Measurements from ENCODE around the gene SLC29A4. TPM values are rescaled to one million over a fixed set of nuclear protein-coding genes. Genes with fewer than 3 reads are reported as not detected.
"Not testable (repeated sequence)": the region's sequence is repeated elsewhere in the genome, so short reads cannot be mapped to it uniquely, and the experiment has no call there.

SLC29A4 gene
- total RNA-seq, 2 donors from 2014 or later = 4.6 to 20.7 TPM

- DNase-seq = no peak
- H3K9me3 ChIP-seq = no peaks in the 10 kb centered on the region
Observed at GRCh38 chr7:5289355-5289754, 6.6 kb downstream of the SLC29A4 start.

DNA sequence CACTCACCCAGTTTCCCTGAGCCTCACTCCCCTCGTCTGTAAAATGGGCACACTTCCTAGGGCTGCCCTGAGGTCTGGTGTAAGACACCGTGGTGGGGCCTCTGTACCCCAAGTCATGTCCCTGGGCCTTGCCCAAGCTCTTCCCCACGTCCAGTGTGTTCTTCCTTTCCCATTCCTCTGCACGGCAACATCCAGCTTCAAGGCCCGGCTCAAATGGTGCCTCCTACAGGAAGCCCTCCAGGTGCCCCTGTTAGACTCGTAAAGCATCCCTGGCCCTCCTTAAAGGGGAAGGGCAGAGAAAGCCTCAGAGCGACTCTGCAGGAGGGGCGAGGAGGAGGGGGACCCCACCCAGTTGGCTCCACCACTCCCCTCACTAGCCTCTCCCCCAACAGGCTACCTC lies 8.6 kb downstream of the SLC29A4 start:
- Histone ChIP-seq H3K27me3 (no peaks in the 10 kb centered on the region), H3K36me3 (no peaks in the 10 kb centered on the region), H3K27ac (no peak overlapping the region), H3K9me3 (no peaks in the 10 kb centered on the region), H3K4me3 (no peak overlapping the region), H3K4me1 (no peaks in the 10 kb centered on the region), H3K9ac (ENCODE audit: low read depth in 2 of 2, low read length in 2 of 2) (no peak overlapping the region)
- no peak for DNase-seq
- intact Hi-C loops (cut with DNase I) = no loop called here
- TF ChIP-seq, protein P1, sequence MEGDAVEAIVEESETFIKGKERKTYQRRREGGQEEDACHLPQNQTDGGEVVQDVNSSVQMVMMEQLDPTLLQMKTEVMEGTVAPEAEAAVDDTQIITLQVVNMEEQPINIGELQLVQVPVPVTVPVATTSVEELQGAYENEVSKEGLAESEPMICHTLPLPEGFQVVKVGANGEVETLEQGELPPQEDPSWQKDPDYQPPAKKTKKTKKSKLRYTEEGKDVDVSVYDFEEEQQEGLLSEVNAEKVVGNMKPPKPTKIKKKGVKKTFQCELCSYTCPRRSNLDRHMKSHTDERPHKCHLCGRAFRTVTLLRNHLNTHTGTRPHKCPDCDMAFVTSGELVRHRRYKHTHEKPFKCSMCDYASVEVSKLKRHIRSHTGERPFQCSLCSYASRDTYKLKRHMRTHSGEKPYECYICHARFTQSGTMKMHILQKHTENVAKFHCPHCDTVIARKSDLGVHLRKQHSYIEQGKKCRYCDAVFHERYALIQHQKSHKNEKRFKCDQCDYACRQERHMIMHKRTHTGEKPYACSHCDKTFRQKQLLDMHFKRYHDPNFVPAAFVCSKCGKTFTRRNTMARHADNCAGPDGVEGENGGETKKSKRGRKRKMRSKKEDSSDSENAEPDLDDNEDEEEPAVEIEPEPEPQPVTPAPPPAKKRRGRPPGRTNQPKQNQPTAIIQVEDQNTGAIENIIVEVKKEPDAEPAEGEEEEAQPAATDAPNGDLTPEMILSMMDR (IDR thresholded peaks at IDR 0.05) = no peak

More at GRCh38 chr7:5289355-5289754, 6.6 kb downstream of the SLC29A4 start:
- intact Hi-C loops (cut with DNase I) = no loop called here
- H3K4me1 ChIP-seq = no peaks in the 10 kb centered on the region
- H3K9ac ChIP-seq (ENCODE audit: low read depth in 2 of 2, low read length in 2 of 2) = no peak overlapping the region
- no peak overlapping the region for H3K4me3 ChIP-seq
- no peak overlapping the region for H3K27ac ChIP-seq
- H3K36me3 ChIP-seq = no peaks in the 10 kb centered on the region
- TF ChIP-seq, protein P1 (IDR thresholded peaks at IDR 0.05) = no peak
- no peaks in the 10 kb centered on the region for H3K27me3 ChIP-seq

DNA sequence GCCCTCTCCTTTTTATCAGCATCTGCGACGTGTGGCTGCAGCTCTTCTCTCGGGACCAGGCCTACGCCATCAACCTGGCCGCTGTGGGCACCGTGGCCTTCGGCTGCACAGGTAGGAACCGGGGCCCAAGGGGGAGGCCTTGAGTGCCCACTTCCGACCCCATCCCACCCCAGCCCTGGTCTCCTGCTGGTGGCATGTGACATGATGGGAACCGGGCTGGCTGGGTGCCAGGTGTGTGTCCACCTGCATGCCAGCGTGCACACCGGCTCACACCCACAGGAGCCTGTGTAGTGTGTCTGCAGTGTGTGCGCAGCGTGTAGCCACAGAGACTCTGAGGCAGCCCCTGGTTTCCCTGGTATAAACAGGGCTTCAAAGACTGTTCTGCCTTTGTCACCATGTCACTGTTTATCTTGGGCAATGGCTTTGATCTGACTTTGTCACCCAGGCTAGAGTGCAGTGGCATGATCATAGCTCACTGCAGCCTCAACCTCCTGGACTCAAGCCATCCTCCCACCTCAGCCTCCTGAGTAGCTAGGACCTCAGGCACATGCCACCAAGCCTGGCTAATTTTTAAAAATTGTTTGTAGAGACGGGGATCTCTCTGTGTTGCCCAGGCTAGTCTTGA lies 9.1 kb downstream of the SLC29A4 start:
- intact Hi-C loops (cut with DNase I); H3K9ac ChIP-seq (ENCODE audit: low read depth in 2 of 2, low read length in 2 of 2); DNase-seq; H3K27ac ChIP-seq; H3K4me3 ChIP-seq; H3K9me3 ChIP-seq; H3K36me3 ChIP-seq; H3K27me3 ChIP-seq; H3K4me1 ChIP-seq: not testable (repeated sequence)

DNA sequence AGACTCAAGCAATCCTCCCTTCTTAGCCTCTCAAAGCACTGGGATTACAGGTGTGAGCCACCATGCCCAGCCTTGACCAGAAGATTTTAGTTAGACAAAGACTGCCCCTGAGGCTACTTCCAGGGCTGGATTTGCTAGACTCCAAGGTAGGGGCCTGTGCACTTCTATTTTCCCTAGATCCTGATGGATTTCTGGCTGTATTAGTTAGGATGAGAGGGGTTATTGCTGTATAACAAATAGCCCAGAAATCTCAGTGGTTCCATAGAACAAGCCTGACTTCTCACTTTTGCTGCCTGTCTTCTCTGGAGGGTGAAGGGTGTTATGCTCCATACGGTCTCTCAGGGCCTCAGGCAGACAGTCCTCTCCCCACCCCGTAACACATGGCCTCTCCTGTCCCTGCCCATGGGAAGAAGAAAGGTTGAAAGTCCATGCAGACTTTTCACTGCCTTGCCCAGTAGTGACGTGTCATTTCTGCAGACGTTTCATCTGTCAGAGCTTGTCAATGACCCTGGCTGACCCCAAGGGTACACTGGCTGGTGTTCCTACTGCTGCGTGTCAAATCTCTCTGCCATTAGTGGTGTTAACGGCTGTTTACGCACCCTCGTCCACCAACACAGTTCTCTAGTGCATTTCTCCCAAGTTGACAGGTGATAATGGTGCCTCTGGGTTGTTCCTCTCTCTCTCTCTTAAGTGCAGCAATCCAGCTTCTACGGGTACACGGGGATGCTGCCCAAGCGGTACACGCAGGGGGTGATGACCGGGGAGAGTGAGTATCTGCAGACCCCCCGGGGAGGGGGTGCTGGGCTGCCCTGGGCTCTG lies 11.6 kb downstream of the SLC29A4 start:
- H3K9ac ChIP-seq (ENCODE audit: low read depth in 2 of 2, low read length in 2 of 2) = no peak overlapping the region
- H3K36me3 ChIP-seq = no peaks in the 10 kb centered on the region
- TF ChIP-seq, protein P1 (IDR thresholded peaks at IDR 0.05) = no peak
- no peak overlapping the region for H3K4me3 ChIP-seq
- no peak for DNase-seq
- no peak overlapping the region for H3K27ac ChIP-seq
- no peaks in the 10 kb centered on the region for H3K9me3 ChIP-seq
- H3K27me3 ChIP-seq = no peaks in the 10 kb centered on the region
- H3K4me1 ChIP-seq = no peaks in the 10 kb centered on the region
- intact Hi-C loops (cut with DNase I) = no loop called here

DNA sequence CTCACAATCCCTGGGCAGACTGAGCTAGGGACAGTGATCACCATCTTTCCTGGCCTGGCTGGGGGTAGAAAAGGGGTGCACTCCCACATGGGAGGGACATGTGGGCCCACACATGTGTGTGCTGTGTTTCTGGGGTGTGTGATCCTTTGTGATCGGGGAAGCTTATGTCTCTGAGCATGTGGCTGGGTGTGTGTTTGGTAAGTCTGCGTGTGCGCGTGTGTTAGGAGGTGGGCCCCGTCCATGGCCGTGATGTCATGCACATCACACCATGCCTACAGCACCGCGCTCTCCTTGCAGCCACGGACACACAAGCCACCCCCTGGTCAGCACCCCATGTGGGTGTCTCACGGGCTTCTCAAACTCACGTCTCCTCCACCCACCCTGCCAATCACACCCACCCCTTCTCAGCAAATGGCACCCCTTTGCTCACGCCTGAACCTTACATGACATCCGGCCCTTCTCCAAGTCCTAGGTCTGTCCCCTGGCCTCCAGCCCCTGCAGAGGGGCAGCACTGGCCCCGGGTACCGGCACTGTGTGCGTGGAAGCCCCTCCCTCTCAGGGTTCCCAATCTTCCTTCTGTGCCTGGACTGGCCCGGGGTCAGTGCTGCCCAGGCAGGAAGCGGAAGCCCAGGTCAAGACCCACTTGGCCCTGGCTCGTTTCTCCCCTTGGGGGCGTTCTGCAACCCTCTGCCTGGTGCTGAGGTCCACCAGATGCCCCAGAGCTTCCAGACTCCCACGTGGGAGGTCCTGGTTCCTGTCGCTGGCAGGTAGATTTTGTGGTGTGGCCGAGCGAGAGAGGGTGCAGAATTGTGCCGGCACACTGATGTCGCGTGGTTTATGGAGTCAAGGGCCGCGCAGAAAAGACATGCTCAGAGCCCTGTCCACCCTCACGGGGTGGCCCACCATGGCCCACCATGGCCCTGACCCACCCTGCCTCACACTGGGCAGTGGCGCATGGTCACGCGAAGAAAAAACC lies 12.6 kb downstream of the SLC29A4 start:
- Histone ChIP-seq H3K36me3 (no peaks in the 10 kb centered on the region), H3K4me1 (no peaks in the 10 kb centered on the region), H3K9ac (ENCODE audit: low read depth in 2 of 2, low read length in 2 of 2) (no peak overlapping the region), H3K4me3 (no peak overlapping the region), H3K27me3 (no peaks in the 10 kb centered on the region), H3K9me3 (no peaks in the 10 kb centered on the region), H3K27ac (no peak overlapping the region)
- intact Hi-C loops (cut with DNase I) = no loop called here
- DNase-seq = no peak
- TF ChIP-seq, protein P1 (IDR thresholded peaks at IDR 0.05) = no peak
